Liver (tissue), 3 donors: ENCODE measurements around the gene IFNG-AS1.

Source experiments
- CTCF ChIP-seq: fragments of 150-350 bp; IDR thresholded peaks from 2 replicates; pipeline ENCODE4 v1.5.1; 2017; ENCODE audit warnings: improper control_type of control experiment, low read depth, low read length; ENCODE audit not compliant: missing input control
- EGR1 ChIP-seq, 2 donors: IDR thresholded peaks; 2 replicates each; pipeline ENCODE4 v1.6.1; 2016 to 2018; ENCODE audit warnings: antibody characterized with exemption in 2 of 2, low read depth in 2 of 2
- FOXA1 ChIP-seq: IDR thresholded peaks from 2 replicates; pipeline ENCODE4 v1.6.1; 2016; ENCODE audit warnings: antibody characterized with exemption
- GABPA ChIP-seq, 2 donors: IDR thresholded peaks in 1 of 2; conservative IDR thresholded peaks in 1 of 2; 2 replicates each; pipeline ENCODE4 v1.6.1; 2016; ENCODE audit warnings: antibody characterized with exemption in 2 of 2, mild to moderate bottlenecking in 1 of 2, moderate library complexity in 1 of 2
- MAX ChIP-seq: IDR thresholded peaks from 2 replicates; pipeline ENCODE4 v1.6.1; 2016; ENCODE audit warnings: antibody characterized with exemption
- RAD21 ChIP-seq, 2 donors: IDR thresholded peaks; 2 replicates each; pipeline ENCODE4 v1.6.1; 2016; ENCODE audit warnings: antibody characterized with exemption in 2 of 2, mild to moderate bottlenecking in 2 of 2
- YY1 ChIP-seq: IDR thresholded peaks from 2 replicates; pipeline ENCODE4 v1.6.1; 2016; ENCODE audit warnings: antibody characterized with exemption, mild to moderate bottlenecking
- donor health status: healthy.
- donor health status: healthy.

- no peak for TF ChIP-seq EGR1 (IDR thresholded peaks at IDR 0.05; ENCODE audit: low read depth in 2 of 2)
- TF ChIP-seq CTCF: no peak
- no peak for TF ChIP-seq FOXA1
- TF ChIP-seq GABPA (IDR thresholded peaks at IDR 0.05 in 1 of 2, conservative IDR thresholded peaks at IDR 0.05 in 1 of 2): no peak
- TF ChIP-seq YY1: no peak
- no peak for TF ChIP-seq MAX
- no peak for TF ChIP-seq RAD21 (IDR thresholded peaks at IDR 0.05)
Measured at GRCh38 chr12:67994046-67994445, 4.8 kb downstream of the IFNG-AS1 start.
